ENCODE results near the gene CORO1C. TPM values are rescaled to one million over a fixed set of nuclear protein-coding genes. Genes with fewer than 3 reads are reported as not detected.

Gene CORO1C
- total and polyA plus RNA-seq, 9 of the 15 experiments (the other 6 are each of a cell fraction or from before 2014, with no cell fraction given): 55.2 to 280 (median 150) TPM

DNA sequence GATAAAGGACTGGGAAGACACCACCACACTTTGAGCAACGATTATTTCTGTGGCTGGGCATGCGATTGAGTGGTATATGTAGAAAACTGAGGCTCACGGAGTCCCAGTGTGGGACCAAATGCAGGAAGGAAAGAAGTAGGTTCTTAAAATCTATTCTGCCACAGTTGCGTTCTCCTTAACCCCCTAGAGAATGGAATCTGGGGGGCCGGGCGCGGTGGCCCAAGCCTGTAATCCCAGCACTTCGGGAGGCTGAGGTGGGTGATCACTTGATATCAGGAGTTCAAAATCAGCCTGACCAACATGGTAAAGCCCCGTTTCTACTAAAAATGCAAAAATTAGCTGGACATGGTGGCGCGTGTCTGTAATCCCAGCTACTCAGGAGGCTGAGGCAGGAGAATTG lies 29.9 kb upstream of the CORO1C start (continued):
- TF ChIP-seq, protein P1, sequence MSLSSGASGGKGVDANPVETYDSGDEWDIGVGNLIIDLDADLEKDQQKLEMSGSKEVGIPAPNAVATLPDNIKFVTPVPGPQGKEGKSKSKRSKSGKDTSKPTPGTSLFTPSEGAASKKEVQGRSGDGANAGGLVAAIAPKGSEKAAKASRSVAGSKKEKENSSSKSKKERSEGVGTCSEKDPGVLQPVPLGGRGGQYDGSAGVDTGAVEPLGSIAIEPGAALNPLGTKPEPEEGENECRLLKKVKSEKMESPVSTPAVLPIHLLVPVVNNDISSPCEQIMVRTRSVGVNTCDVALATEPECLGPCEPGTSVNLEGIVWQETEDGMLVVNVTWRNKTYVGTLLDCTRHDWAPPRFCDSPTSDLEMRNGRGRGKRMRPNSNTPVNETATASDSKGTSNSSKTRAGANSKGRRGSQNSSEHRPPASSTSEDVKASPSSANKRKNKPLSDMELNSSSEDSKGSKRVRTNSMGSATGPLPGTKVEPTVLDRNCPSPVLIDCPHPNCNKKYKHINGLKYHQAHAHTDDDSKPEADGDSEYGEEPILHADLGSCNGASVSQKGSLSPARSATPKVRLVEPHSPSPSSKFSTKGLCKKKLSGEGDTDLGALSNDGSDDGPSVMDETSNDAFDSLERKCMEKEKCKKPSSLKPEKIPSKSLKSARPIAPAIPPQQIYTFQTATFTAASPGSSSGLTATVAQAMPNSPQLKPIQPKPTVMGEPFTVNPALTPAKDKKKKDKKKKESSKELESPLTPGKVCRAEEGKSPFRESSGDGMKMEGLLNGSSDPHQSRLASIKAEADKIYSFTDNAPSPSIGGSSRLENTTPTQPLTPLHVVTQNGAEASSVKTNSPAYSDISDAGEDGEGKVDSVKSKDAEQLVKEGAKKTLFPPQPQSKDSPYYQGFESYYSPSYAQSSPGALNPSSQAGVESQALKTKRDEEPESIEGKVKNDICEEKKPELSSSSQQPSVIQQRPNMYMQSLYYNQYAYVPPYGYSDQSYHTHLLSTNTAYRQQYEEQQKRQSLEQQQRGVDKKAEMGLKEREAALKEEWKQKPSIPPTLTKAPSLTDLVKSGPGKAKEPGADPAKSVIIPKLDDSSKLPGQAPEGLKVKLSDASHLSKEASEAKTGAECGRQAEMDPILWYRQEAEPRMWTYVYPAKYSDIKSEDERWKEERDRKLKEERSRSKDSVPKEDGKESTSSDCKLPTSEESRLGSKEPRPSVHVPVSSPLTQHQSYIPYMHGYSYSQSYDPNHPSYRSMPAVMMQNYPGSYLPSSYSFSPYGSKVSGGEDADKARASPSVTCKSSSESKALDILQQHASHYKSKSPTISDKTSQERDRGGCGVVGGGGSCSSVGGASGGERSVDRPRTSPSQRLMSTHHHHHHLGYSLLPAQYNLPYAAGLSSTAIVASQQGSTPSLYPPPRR (CRISPR knock-in tag; IDR thresholded peaks at IDR 0.05; ENCODE audit: borderline replicate concordance): no peak
- TF ChIP-seq TAF9B (IDR thresholded peaks at IDR 0.05; ENCODE audit: partially characterized antibody): no peak
- no peak for TF ChIP-seq NCOA4 (IDR thresholded peaks at IDR 0.05; ENCODE audit: partially characterized antibody)
- TF ChIP-seq ZFP1 (CRISPR knock-in tag; IDR thresholded peaks at IDR 0.05): no peak
- TF ChIP-seq ILK (tag; IDR thresholded peaks at IDR 0.05; ENCODE audit: borderline replicate concordance, low read depth): no peak

DNA sequence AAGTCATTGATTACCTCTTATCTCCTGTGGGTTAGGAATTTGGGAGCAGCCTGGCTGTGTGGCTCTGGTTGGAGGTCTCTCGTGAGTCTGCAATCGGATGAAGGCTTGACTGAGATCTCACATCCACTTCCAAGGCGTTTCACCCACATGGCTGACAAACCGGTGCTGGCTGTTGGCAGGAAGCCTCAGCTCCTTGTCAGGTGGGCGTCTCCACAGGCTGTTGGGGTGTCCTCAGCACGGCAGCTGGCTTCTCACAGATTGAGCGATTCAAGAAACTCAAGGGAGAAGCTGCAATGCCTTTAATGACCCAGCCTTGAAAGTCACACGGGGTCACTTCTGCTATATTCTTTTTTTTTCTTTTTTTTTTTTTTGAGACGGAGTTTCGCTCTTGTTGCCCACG lies 28.6 kb upstream of the CORO1C start:
- Histone ChIP-seq H3K27me3 (ENCODE audit: control insufficient read depth in 2 of 2, insufficient read depth in 2 of 2, low read length in 2 of 2) (no peaks in the 10 kb centered on the region), H3K79me2 (ENCODE audit: control insufficient read depth, insufficient read depth, low read length) (no peaks in the 10 kb centered on the region), H4K20me1 (replicated peaks; ENCODE audit: control insufficient read depth, insufficient read depth, low read length) (no peaks in the 10 kb centered on the region), H3K27ac (ENCODE audit: extremely low read depth, low read depth, low read length) (no peak overlapping the region), H3K9ac (ENCODE audit: insufficient read depth in 1 of 2, low read depth in 2 of 2, low read length in 2 of 2) (peak overlapping the region in 1 of 2 experiments; percentile 87; a peak in 2 of 4 replicates), H3K4me2 (ENCODE audit: insufficient read depth, low read length) (no peak overlapping the region; the same call in 1 of the 2 replicates), H2AFZ (ENCODE audit: low read depth, low read length) (0 out of 2 replicates have a peak overlapping the region, but pooled peaks have one; percentile 24), H3K36me3 (ENCODE audit: control insufficient read depth, insufficient read depth, low read length) (no peaks in the 10 kb centered on the region), H3K4me3 (no peak overlapping the region), H3K9me1 (ENCODE audit: control insufficient read depth, insufficient read depth, low read length) (no peaks in the 10 kb centered on the region), H3K9me3 (replicated peaks; ENCODE audit: control insufficient read depth, insufficient read depth, low read depth, low read length) (no peaks in the 10 kb centered on the region), H3K4me1 (replicated peaks in 1 of 2; ENCODE audit: control insufficient read depth in 2 of 2, insufficient read depth in 2 of 2, low read length in 2 of 2) (peaks cover 2 to 5% of the 10 kb centered on the region in 2 experiments; a peak in 3 of 5 replicates)
- DNase-seq (ENCODE audit: extremely low read depth in 1 of 4, low spot score in 3 of 4) (no peak), ATAC-seq (no peak), FAIRE-seq (no peak)
- in situ Hi-C loops (cut with MboI) (no loop called here), intact Hi-C loops (cut with micrococcal nuclease) (no loop called here)
- BruUV-seq (replicated peaks): no TSS peak
- ChIA-PET POLR2A (interaction anchor here (0.6 kb wide), 1 partner anchor 599 kb away, joined by 3 read pairs; no protein-coding TSS in a partner anchor), CTCF (ENCODE audit: low intra/inter-chr PET ratio) (no interaction called here)
- 30% methylated on average over 8 of the region's 11 CpGs for WGBS (ENCODE audit: insufficient coverage, low coverage, missing lambda C conversion rate)
- TF ChIP-seq CTBP1 (IDR thresholded peaks at IDR 0.05; ENCODE audit: borderline replicate concordance) (no peak), GATA2 (CRISPR knock-in tag; IDR thresholded peaks at IDR 0.05) (no peak), ZNF696 (CRISPR knock-in tag; conservative IDR thresholded peaks at IDR 0.05) (no peak), CHD1 (IDR thresholded peaks at IDR 0.05; ENCODE audit: low read length) (no peak), ZNF444 (CRISPR knock-in tag; IDR thresholded peaks at IDR 0.05) (no peak)
- TF ChIP-seq, protein P2, sequence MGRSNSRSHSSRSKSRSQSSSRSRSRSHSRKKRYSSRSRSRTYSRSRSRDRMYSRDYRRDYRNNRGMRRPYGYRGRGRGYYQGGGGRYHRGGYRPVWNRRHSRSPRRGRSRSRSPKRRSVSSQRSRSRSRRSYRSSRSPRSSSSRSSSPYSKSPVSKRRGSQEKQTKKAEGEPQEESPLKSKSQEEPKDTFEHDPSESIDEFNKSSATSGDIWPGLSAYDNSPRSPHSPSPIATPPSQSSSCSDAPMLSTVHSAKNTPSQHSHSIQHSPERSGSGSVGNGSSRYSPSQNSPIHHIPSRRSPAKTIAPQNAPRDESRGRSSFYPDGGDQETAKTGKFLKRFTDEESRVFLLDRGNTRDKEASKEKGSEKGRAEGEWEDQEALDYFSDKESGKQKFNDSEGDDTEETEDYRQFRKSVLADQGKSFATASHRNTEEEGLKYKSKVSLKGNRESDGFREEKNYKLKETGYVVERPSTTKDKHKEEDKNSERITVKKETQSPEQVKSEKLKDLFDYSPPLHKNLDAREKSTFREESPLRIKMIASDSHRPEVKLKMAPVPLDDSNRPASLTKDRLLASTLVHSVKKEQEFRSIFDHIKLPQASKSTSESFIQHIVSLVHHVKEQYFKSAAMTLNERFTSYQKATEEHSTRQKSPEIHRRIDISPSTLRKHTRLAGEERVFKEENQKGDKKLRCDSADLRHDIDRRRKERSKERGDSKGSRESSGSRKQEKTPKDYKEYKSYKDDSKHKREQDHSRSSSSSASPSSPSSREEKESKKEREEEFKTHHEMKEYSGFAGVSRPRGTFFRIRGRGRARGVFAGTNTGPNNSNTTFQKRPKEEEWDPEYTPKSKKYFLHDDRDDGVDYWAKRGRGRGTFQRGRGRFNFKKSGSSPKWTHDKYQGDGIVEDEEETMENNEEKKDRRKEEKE (IDR thresholded peaks at IDR 0.05; ENCODE audit: borderline replicate concordance in 1 of 2, control insufficient read depth in 1 of 2, low read depth in 2 of 2, low read length in 1 of 2): no peak
- TF ChIP-seq, protein P3, sequence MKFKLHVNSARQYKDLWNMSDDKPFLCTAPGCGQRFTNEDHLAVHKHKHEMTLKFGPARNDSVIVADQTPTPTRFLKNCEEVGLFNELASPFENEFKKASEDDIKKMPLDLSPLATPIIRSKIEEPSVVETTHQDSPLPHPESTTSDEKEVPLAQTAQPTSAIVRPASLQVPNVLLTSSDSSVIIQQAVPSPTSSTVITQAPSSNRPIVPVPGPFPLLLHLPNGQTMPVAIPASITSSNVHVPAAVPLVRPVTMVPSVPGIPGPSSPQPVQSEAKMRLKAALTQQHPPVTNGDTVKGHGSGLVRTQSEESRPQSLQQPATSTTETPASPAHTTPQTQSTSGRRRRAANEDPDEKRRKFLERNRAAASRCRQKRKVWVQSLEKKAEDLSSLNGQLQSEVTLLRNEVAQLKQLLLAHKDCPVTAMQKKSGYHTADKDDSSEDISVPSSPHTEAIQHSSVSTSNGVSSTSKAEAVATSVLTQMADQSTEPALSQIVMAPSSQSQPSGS (CRISPR knock-in tag; IDR thresholded peaks at IDR 0.05): no peak
